Stimulated activated naive CD8-positive, alpha-beta T cell treated with anti-CD3 and anti-CD28 coated beads, Interleukin-15, amount 100 ng/mL, for 72 hours (primary cell): Measurements from ENCODE around the gene MSANTD7.

ENCODE experiments used
- ATAC-seq: fragments of 150-1000 bp; cut with Tn5 transposase; 2 replicates; pipeline ENCODE4 v1.10.0; 2021; ENCODE audit warnings: mild to moderate bottlenecking, moderate library complexity
- DNase-seq, 2 donors: peaks; one replicate each; pipeline ENCODE4 v3.0.0; 2021 to 2022
- H3K27ac Mint-ChIP-seq, 2 donors: one replicate each; pipeline ENCODE4 v1.8.0; 2022; ENCODE audit warnings: mild to moderate bottlenecking in 2 of 2, mixed read lengths in 2 of 2, moderate library complexity in 2 of 2
- H3K27me3 Mint-ChIP-seq: one replicate; pipeline ENCODE4 v1.8.0; 2022; ENCODE audit warnings: mixed read lengths
- H3K4me1 Mint-ChIP-seq: one replicate; pipeline ENCODE4 v1.8.0; 2022; ENCODE audit warnings: mild to moderate bottlenecking, mixed read lengths
- H3K4me3 Mint-ChIP-seq, 2 donors: one replicate each; pipeline ENCODE4 v1.8.0; 2022; ENCODE audit warnings: mild to moderate bottlenecking in 2 of 2, mixed read lengths in 2 of 2, moderate library complexity in 1 of 2
- H3K9me3 Mint-ChIP-seq, 2 donors: one replicate each; pipeline ENCODE4 v1.8.0; 2022; ENCODE audit warnings: mixed read lengths in 2 of 2

MSANTD7 gene

DNA sequence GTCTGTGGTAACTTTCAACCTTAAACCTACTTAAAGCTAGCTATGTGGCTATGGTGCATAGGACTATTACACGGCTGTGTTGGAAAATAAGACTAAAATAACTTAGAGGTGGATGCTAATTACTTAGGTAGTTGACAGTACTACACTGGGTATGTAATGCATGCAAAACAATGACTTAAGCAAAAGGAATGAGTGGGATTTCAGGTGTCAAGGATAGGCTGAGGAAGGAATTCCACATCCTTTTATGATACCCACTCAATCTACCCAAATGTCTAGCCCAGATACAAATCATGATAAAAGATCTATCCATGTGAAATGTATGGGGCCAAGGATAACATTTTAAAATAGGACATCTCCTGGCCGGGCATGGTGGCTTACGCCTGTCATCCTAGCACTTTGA lies 14.1 kb upstream of the MSANTD7 start:
- Mint-ChIP-seq H3K4me1 (peaks cover 11% of the 10 kb centered on the region), H3K27ac (no peak overlapping the region), H3K9me3 (no peaks in the 10 kb centered on the region), H3K27me3 (peaks cover 7% of the 10 kb centered on the region), H3K4me3 (no peak overlapping the region)
- DNase-seq (no peak), ATAC-seq (no peak)

DNA sequence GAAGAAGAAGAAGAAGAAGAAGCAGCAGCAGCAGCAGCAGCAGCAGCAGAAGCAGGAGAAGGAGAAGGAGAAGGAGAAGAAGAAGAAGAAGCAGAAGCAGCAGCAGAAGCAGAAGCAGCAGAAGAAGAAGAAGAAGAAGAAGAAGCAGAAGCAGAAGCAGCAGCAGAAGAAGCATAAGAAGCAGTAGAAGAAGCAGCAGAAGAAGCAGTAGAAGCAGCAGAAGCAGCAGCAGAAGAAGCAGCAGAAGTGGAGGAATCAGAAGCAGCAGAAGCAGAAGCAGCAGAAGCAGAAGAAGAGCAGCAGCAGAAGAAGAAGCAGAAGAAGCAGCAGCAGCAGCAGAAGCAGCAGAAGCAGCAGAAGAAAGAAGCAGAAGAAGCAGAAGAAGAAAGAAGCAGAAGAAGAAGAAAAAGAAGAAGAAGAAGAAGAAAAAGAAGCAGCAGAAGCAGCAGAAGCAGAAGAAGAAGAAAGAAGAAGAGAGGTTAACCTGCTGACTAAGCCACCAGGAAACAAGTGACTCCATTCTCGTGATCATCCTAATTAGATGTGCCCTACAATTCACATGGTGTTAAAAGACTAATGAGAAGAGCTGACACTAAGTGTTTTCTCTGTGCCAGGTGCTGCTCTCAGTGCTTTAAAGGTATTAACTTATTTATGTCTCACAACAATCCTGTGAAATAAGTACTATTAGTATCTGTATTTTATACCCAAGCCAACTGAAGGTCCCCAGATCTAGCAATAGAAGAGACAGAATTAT lies 11.9 kb upstream of the MSANTD7 start:
- Mint-ChIP-seq H3K4me1 (peaks cover 5% of the 10 kb centered on the region), H3K27me3 (peaks cover 7% of the 10 kb centered on the region), H3K4me3 (no peak overlapping the region), H3K9me3 (no peaks in the 10 kb centered on the region), H3K27ac (peak overlapping the region in 1 of 2 donors; percentile 58)
- ATAC-seq: no peak
- DNase-seq: no peak

DNA sequence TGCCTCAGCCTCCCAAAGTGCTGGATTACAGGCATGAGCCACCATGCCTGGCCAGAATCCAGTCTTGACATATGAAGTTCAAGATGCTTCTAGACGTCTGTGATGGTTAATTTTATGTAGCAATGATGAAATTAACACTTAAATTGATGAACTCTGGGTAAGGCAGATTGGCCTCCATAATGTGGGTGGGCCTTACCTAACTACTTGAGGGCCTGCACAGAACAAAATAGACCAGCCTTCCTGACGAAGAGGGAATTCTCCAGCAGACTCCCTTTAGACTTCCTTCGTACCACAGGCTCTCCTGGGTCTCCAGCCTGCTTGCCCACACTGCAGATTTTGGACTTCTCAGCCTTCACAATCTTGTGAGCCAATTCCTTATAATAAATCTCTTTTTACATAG lies 5.0 kb upstream of the MSANTD7 start:
- no peak for DNase-seq
- H3K9me3 Mint-ChIP-seq: no peaks in the 10 kb centered on the region
- no peaks in the 10 kb centered on the region for H3K27me3 Mint-ChIP-seq
- ATAC-seq: no peak
- no peak overlapping the region for H3K27ac Mint-ChIP-seq
- no peak overlapping the region for H3K4me3 Mint-ChIP-seq
- no peaks in the 10 kb centered on the region for H3K4me1 Mint-ChIP-seq

GRCh38 chr10:14836208-14836607 lies 1.9 kb upstream of the MSANTD7 start:
- Mint-ChIP-seq H3K27ac (no peak overlapping the region), H3K9me3 (no peaks in the 10 kb centered on the region), H3K4me3 (peak overlapping the region in 1 of 2 donors; percentile 94), H3K27me3 (no peaks in the 10 kb centered on the region), H3K4me1 (peaks cover 13% of the 10 kb centered on the region)
- DNase-seq (no peak), ATAC-seq (no peak)

GRCh38 chr10:14837003-14837756 lies 926 bp upstream of the MSANTD7 start:
- Mint-ChIP-seq H3K27me3 (no peaks in the 10 kb centered on the region), H3K4me3 (peak overlapping the region; percentile 94 to 97), H3K9me3 (no peaks in the 10 kb centered on the region), H3K4me1 (peaks cover 13% of the 10 kb centered on the region), H3K27ac (peak overlapping the region; percentile 99)
- no peak for DNase-seq
- no peak for ATAC-seq

GRCh38 chr10:14838582-14839304 lies 637 bp downstream of the MSANTD7 start:
- Mint-ChIP-seq H3K27ac (peak overlapping the region; percentile 99), H3K9me3 (no peaks in the 10 kb centered on the region), H3K27me3 (no peaks in the 10 kb centered on the region), H3K4me3 (peak overlapping the region; percentile 94 to 97), H3K4me1 (peaks cover 19% of the 10 kb centered on the region)
- ATAC-seq (peak; percentile 24), DNase-seq (peak; percentile 26 to 34)

DNA sequence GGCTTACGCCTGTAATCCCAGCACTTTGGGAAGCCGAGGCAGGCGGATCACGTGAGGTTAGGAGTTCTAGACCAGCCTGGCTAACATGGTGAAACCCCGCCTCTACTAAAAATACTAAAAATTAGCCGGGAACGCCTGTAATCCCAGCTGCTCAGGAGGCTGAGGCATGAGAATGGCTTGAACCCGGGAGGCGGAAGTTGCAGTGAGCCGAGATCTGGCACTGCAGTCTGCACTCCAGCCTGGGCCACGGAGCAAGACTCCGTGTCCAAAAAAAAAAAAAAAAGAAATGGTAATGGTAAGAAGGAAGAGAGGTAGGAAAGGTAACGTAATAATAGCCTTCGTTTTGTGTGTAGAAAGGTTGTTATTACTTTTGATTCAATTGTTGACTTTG lies 1.2 kb downstream of the MSANTD7 start:
- Mint-ChIP-seq H3K4me1 (peaks cover 19% of the 10 kb centered on the region), H3K4me3 (peak overlapping the region; percentile 94 to 97), H3K27me3 (no peaks in the 10 kb centered on the region), H3K9me3 (no peaks in the 10 kb centered on the region), H3K27ac (peak overlapping the region; percentile 99)
- ATAC-seq: no peak
- no peak for DNase-seq

GRCh38 chr10:14840178-14840577 lies 2.1 kb downstream of the MSANTD7 start:
- DNase-seq: no peak
- Mint-ChIP-seq H3K27me3 (no peaks in the 10 kb centered on the region), H3K9me3 (no peaks in the 10 kb centered on the region), H3K4me1 (peaks cover 22% of the 10 kb centered on the region), H3K4me3 (peak overlapping the region in 1 of 2 donors; percentile 94), H3K27ac (no peak overlapping the region)
- no peak for ATAC-seq

- DNase-seq (no peak), ATAC-seq (no peak)
- Mint-ChIP-seq H3K4me3 (no peak overlapping the region), H3K27ac (no peak overlapping the region), H3K4me1 (peaks cover 24% of the 10 kb centered on the region), H3K9me3 (no peaks in the 10 kb centered on the region), H3K27me3 (no peaks in the 10 kb centered on the region)
Observed at GRCh38 chr10:14843327-14843988, 5.4 kb downstream of the MSANTD7 start.

DNA sequence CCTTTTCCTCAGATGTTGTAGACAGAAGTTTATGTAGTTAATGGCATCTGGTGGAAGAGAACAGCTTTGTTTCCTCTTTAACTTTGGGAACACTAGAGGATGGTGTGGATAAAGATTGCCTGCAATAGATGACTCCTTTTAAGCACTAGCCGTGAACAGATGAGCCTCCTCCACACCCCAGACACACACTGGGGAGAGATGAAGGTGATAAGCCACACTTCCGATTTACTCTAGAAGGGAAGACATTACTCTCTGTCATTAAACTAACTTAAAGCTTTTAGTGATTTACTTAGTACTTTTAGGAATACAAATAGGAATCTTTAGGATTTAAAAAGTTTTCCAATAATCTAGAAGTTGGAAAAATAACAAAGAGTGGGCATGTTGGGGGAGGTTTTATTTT lies 6.8 kb downstream of the MSANTD7 start:
- ATAC-seq: no peak
- Mint-ChIP-seq H3K4me3 (no peak overlapping the region), H3K4me1 (peaks cover 16% of the 10 kb centered on the region), H3K27ac (peak overlapping the region in 1 of 2 donors; percentile 21), H3K27me3 (no peaks in the 10 kb centered on the region), H3K9me3 (no peaks in the 10 kb centered on the region)
- no peak for DNase-seq

DNA sequence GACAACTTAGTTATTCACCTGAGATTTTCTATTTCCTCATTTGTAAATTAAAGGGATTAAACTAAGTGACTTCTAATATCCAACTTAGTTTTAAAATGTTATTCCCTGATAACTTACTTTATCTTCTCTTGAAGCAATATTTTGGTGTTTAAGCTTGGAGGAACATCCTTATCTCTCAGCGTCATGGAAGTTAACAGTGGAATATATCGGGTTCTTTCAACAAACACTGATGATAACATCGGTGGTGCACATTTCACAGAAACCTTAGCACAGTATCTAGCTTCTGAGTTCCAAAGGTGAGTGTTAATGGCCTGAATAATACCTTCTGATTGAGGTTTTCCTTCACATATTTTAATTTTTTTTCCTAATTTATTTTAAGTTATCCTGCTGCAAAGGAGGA lies 14.1 kb downstream of the MSANTD7 start:
- H3K27me3 Mint-ChIP-seq: no peaks in the 10 kb centered on the region
- H3K27ac Mint-ChIP-seq: no peak overlapping the region
- no peaks in the 10 kb centered on the region for H3K4me1 Mint-ChIP-seq
- H3K4me3 Mint-ChIP-seq: no peak overlapping the region
- no peaks in the 10 kb centered on the region for H3K9me3 Mint-ChIP-seq
- no peak for ATAC-seq
- DNase-seq: no peak

DNA sequence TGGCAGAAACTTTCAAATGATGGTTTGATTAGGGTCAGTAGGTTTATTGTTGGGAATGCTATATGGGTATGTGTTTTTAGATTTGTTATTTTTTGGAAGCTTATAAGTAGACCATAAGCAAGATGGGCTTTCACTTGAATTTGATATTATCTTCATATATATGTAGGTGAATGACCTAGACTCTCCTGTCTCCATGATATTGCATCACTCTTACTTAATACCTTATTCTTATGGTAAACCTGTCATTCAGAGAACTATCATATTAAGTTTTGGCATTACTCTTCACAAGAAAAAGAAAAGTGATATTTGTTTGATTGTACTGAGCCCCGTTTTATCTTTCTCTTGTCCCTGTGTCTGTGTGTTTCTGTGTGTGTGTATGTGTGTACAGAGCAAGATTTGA lies 17.3 kb downstream of the MSANTD7 start:
- Mint-ChIP-seq H3K4me1 (no peaks in the 10 kb centered on the region), H3K9me3 (no peaks in the 10 kb centered on the region), H3K4me3 (no peak overlapping the region), H3K27me3 (no peaks in the 10 kb centered on the region), H3K27ac (no peak overlapping the region)
- DNase-seq (no peak), ATAC-seq (no peak)

GRCh38 chr10:14858338-14858960 lies 20.3 kb downstream of the MSANTD7 start:
- H3K4me1 Mint-ChIP-seq: no peaks in the 10 kb centered on the region
- ATAC-seq: no peak
- H3K4me3 Mint-ChIP-seq: no peak overlapping the region
- H3K27ac Mint-ChIP-seq: no peak overlapping the region
- no peak for DNase-seq
- H3K9me3 Mint-ChIP-seq: no peaks in the 10 kb centered on the region
- H3K27me3 Mint-ChIP-seq: no peaks in the 10 kb centered on the region

DNA sequence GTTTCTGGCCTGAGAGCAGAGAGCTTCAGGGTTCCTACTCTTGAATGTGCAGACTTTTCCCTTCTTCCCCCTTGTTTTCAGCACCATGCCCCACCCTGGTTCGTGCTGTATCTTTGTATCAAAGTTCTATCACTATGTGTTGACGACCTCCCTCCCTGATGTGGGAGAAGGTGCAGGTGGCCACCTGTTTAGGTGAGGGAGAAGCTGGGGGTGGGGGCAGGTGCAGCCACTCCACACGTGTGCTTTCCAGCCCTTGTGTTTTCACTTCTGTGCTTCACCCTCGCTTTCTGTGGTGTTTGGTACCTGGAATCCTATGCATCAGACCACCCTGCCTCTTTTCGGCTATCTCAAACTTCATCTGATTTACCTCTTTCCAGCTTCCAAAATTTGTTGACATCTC lies 20.9 kb downstream of the MSANTD7 start:
- DNase-seq: no peak
- Mint-ChIP-seq H3K27ac (no peak overlapping the region), H3K4me1 (no peaks in the 10 kb centered on the region), H3K27me3 (no peaks in the 10 kb centered on the region), H3K4me3 (no peak overlapping the region), H3K9me3 (no peaks in the 10 kb centered on the region)
- ATAC-seq: no peak

- Mint-ChIP-seq H3K27ac (no peak overlapping the region), H3K27me3 (no peaks in the 10 kb centered on the region), H3K4me1 (no peaks in the 10 kb centered on the region), H3K4me3 (no peak overlapping the region), H3K9me3 (no peaks in the 10 kb centered on the region)
- ATAC-seq: no peak
- no peak for DNase-seq
Observed at GRCh38 chr10:14859775-14860174, 21.7 kb downstream of the MSANTD7 start.
